Natural killer cell (primary cell): ENCODE measurements around the gene PAQR5. TPM values are rescaled to one million over a fixed set of nuclear protein-coding genes. Genes with fewer than 3 reads are reported as not detected.
A peak's percentile ranks its signal among the peaks of the same experiment; 100 is the strongest.

Experiments
- ATAC-seq, 3 donors: fragments of 150-1000 bp in 2 of 3; fragments of 200-7000 bp in 1 of 3; cut with Tn5 transposase; 1 replicate in 1 of 3; 2 replicates in 2 of 3; pipeline ENCODE4 v1.10.0; 2021; ENCODE audit warnings: mild to moderate bottlenecking in 2 of 3, moderate library complexity in 2 of 3
- DNase-seq, 2 donors: peaks; one replicate each; pipeline versions ENCODE4 v3.0.0 to v3.0.0-alpha.2; 2013 to 2021; ENCODE audit warnings: mixed read lengths in 1 of 2
- H3K27ac ChIP-seq: one replicate; pipeline ENCODE4 v1.5.1; 2013; ENCODE audit warnings: mild to moderate bottlenecking, low read length
- H3K27me3 ChIP-seq: one replicate; pipeline ENCODE4 v1.6.1; 2013; ENCODE audit warnings: low read length; ENCODE audit not compliant: control insufficient read depth, insufficient read depth
- H3K36me3 ChIP-seq: one replicate; pipeline ENCODE4 v1.6.1; 2013; ENCODE audit warnings: low read length; ENCODE audit not compliant: control insufficient read depth, insufficient read depth
- H3K4me1 ChIP-seq: one replicate; pipeline ENCODE4 v1.6.1; 2013; ENCODE audit warnings: low read length; ENCODE audit not compliant: control insufficient read depth, insufficient read depth
- H3K4me3 ChIP-seq: one replicate; pipeline ENCODE4 v1.5.1; 2013; ENCODE audit warnings: low read length
- H3K9me3 ChIP-seq: one replicate; pipeline ENCODE4 v1.6.1; 2013; ENCODE audit warnings: low read length; ENCODE audit not compliant: control insufficient read depth, insufficient read depth
- H3K27ac Mint-ChIP-seq, 2 donors: one replicate each; pipeline ENCODE4 v1.8.0; 2022; ENCODE audit warnings: mild to moderate bottlenecking in 2 of 2, mixed read lengths in 2 of 2, moderate library complexity in 1 of 2
- H3K27me3 Mint-ChIP-seq, 2 donors: one replicate each; pipeline ENCODE4 v1.8.0; 2022; ENCODE audit warnings: low read depth in 2 of 2, mixed read lengths in 2 of 2
- H3K36me3 Mint-ChIP-seq: one replicate; pipeline ENCODE4 v1.8.0; 2022; ENCODE audit warnings: mixed read lengths
- H3K4me1 Mint-ChIP-seq, 2 donors: one replicate each; pipeline ENCODE4 v1.8.0; 2022; ENCODE audit warnings: mixed read lengths in 2 of 2
- H3K4me3 Mint-ChIP-seq: one replicate; pipeline ENCODE4 v1.8.0; 2022; ENCODE audit warnings: mild to moderate bottlenecking, moderate library complexity, mixed read lengths
- H3K9me3 Mint-ChIP-seq, 2 donors: one replicate each; pipeline ENCODE4 v1.8.0; 2022; ENCODE audit warnings: mixed read lengths in 2 of 2
- WGBS: methylation state at CpG from one replicate; pipeline ENCODE4 v1.1.7; 2013; ENCODE audit warnings: missing lambda C conversion rate; ENCODE audit not compliant: insufficient coverage; 5-methylcytosine and 5-hydroxymethylcytosine counted together
- intact Hi-C: fragments of 100-400 bp; cut with micrococcal nuclease; formaldehyde crosslinking; loops from one replicate; pipeline ENCODE4 v1.14.2; 2022
- total RNA-seq, 4 donors: library from RNA; stranded (reverse); fragments of 120-200 nt in 1 of 4; gene quantifications; one replicate each; pipeline versions ENCODE4 v1.2.3 to v1.2.4, GENCODE V29; 2013 to 2022
- TF ChIP-seq, protein P1 (sequence below): fragments of 200-600 bp; IDR thresholded peaks from one replicate; pipeline ENCODE4 v1.8.0; 2022; ENCODE audit warnings: antibody characterized with exemption

PAQR5 gene
- total RNA-seq, 3 donors from 2014 or later (not counting 1 experiment from before 2014, with no cell fraction given): 0.40 to 1.1 (median 0.59) TPM

DNA sequence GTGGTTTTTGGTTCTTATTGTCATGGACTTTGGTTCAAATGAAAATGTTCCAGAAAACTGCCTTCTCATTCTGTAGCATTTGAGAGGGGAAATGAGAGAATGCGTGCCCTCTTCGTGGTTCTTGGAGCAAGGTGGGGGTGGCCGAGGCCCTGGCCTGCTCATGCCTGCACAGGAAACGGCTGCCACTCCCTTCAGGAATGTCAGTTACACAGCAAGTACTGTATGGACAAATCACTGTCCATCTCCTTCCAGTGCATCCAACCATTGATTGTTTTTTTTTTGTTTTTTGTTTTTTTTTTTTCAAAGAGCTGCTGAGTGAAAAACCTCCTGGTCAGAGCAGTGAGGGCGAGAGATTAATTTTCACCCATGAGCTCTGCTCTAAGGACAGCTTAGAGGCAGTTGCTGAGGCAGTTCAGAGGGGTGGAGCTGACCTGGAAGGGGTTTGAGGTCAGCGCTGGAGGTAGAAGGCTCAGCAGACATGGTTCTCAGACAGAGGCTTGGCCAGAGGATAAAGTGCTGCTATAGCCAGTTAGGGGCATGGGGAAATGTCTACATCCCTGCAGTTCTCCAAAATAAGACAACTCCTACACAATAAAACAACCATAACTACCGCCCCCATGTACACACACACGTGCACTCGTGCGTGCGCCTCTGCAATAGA is 95.2 kb downstream of the PAQR5 start:
- intact Hi-C loops: loop anchor here (1.0 kb wide), 1 partner anchor 335 kb away; no protein-coding TSS in a partner anchor
- no peak overlapping the region for H3K4me3 Mint-ChIP-seq
- 58% methylated on average over 11 of the region's 11 CpGs for WGBS

DNA sequence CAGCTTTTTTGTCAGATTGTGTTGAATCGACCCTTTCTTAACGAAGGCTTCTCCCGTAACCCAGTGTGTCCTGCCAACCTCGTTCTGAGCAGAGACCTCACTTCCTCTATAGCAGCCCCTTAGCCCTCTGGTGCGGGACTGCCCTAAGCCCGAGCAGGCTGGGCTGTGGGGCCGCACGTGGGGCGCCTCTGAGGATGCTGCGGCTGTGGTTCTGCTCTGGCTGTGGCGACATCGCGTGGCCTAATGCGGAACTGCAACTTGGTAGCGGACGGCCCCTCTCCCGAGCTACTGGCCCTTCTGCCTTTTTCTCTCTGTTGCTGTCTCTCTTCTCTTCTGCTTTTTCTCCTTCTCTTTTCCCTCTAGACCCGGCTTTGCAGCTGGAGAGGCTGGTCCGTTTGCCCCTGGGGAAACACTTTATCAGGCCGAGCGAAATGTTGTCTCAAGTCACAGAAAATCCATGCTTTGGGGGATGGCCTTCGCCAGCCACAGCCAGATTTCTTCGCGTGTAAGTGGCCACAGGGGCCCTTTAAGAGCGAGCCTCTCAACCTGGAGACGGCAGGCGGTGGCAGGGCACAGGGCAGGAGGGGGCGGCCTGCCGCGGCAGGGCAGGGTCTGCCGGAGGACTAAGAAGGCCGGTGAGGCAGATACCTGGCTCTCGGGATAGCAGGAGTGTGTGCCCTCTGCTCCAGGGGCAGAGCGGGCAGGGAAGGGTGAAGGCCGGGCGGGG is 96.0 kb downstream of the PAQR5 start:
- 35% methylated on average over 36 of the region's 36 CpGs for WGBS
- Histone ChIP-seq H3K4me1 (peaks cover 6% of the 10 kb centered on the region), H3K36me3 (no peaks in the 10 kb centered on the region), H3K9me3 (no peaks in the 10 kb centered on the region), H3K27me3 (no peaks in the 10 kb centered on the region), H3K27ac (no peak overlapping the region), H3K4me3 (no peak overlapping the region)
- H3K36me3 Mint-ChIP-seq: no peaks in the 10 kb centered on the region
- H3K27ac Mint-ChIP-seq: no peak overlapping the region
- H3K9me3 Mint-ChIP-seq: no peaks in the 10 kb centered on the region
- intact Hi-C loops: loop anchor here (1.0 kb wide), 1 partner anchor 335 kb away; no protein-coding TSS in a partner anchor
- ATAC-seq (peak; percentile 93 to 100 (median 99)), DNase-seq (peak; percentile 80 to 87)
- H3K27me3 Mint-ChIP-seq: peaks cover 0 to 8% of the 10 kb centered on the region in 2 donors
- no peak overlapping the region for H3K4me3 Mint-ChIP-seq
- H3K4me1 Mint-ChIP-seq: peaks cover 0 to 8% of the 10 kb centered on the region in 2 donors
- TF ChIP-seq, protein P1, sequence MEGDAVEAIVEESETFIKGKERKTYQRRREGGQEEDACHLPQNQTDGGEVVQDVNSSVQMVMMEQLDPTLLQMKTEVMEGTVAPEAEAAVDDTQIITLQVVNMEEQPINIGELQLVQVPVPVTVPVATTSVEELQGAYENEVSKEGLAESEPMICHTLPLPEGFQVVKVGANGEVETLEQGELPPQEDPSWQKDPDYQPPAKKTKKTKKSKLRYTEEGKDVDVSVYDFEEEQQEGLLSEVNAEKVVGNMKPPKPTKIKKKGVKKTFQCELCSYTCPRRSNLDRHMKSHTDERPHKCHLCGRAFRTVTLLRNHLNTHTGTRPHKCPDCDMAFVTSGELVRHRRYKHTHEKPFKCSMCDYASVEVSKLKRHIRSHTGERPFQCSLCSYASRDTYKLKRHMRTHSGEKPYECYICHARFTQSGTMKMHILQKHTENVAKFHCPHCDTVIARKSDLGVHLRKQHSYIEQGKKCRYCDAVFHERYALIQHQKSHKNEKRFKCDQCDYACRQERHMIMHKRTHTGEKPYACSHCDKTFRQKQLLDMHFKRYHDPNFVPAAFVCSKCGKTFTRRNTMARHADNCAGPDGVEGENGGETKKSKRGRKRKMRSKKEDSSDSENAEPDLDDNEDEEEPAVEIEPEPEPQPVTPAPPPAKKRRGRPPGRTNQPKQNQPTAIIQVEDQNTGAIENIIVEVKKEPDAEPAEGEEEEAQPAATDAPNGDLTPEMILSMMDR: peak; percentile 97

More for the DNA sequence above, 95.2 kb downstream of the PAQR5 start:
- ATAC-seq (no peak), DNase-seq (no peak)
- TF ChIP-seq, protein P1: no peak
- no peak overlapping the region for H3K27ac Mint-ChIP-seq
- peaks cover 0 to 8% of the 10 kb centered on the region in 2 donors for H3K27me3 Mint-ChIP-seq
- no peaks in the 10 kb centered on the region for H3K36me3 Mint-ChIP-seq
- peaks cover 0 to 8% of the 10 kb centered on the region in 2 donors for H3K4me1 Mint-ChIP-seq
- Histone ChIP-seq H3K4me1 (peaks cover 6% of the 10 kb centered on the region), H3K9me3 (no peaks in the 10 kb centered on the region), H3K27me3 (no peaks in the 10 kb centered on the region), H3K36me3 (no peaks in the 10 kb centered on the region), H3K4me3 (no peak overlapping the region), H3K27ac (no peak overlapping the region)
- H3K9me3 Mint-ChIP-seq: no peaks in the 10 kb centered on the region

DNA sequence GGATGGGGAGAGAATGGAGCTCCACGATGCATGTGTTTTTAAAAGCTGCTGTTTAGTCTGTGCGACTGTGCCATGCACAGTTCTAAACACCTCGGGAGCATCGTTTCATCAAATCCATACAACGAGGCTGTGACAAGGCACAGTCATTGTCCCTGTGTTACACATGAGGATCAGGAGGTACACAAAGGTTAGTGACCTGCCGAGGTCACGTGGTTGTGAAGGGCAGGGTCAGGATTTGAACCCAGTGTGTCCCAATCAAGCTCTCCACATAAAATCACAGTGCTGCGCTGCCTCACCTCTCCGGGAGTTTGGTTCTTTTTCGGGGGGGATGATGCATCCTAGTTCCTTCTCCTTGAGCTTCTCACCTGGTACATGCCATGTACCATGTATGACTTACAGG is 96.7 kb downstream of the PAQR5 start:
- 96% methylated on average over 10 of the region's 10 CpGs for WGBS
- Mint-ChIP-seq H3K27me3 (peaks cover 0 to 8% of the 10 kb centered on the region in 2 donors), H3K4me1 (peaks cover 0 to 8% of the 10 kb centered on the region in 2 donors)

More for the DNA sequence above, 96.7 kb downstream of the PAQR5 start:
- intact Hi-C loops: no loop called here
- no peak overlapping the region for H3K27ac Mint-ChIP-seq
- H3K36me3 Mint-ChIP-seq: no peaks in the 10 kb centered on the region
- H3K4me3 Mint-ChIP-seq: no peak overlapping the region
- H3K4me3 ChIP-seq: no peak overlapping the region
- H3K9me3 ChIP-seq: no peaks in the 10 kb centered on the region
- DNase-seq (no peak), ATAC-seq (no peak)
- TF ChIP-seq, protein P1: no peak
- no peaks in the 10 kb centered on the region for H3K9me3 Mint-ChIP-seq
- no peaks in the 10 kb centered on the region for H3K36me3 ChIP-seq
- H3K27me3 ChIP-seq: no peaks in the 10 kb centered on the region
- peaks cover 6% of the 10 kb centered on the region for H3K4me1 ChIP-seq
- H3K27ac ChIP-seq: no peak overlapping the region
